ENCODE measurements around the gene OGG1.
A peak's percentile ranks its signal among the peaks of the same experiment; 100 is the strongest.

The OGG1 gene

GRCh38 chr3:9783954-9784353 lies 34.2 kb downstream of the OGG1 start:
- peak in 17 of 58 donors; percentile 23 to 71 (median 40) for DNase-seq

- DNase-seq = no peak
These were observed 35.2 kb downstream of the OGG1 start for GRCh38 chr3:9784965-9785364.

DNA sequence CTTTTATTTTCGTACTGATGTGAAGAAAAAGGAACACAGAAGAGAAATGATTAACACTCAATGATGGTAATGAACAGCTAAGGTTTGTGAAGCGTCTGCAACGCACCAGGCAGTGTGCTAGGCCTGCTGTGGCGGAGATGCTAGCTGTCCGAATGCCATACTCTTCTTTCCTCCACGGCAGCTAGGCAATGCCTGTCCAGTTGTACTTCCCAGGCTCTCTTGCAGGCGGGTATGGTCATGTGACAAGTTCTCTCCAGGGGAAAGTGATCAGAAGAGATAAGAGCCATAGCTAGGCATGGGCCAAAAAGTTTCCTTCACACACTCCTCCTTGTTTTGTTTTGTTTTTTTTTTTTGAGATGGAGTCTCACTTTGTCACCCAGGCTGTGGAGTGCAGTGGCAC lies 35.9 kb downstream of the OGG1 start:
- no peak for DNase-seq

DNA sequence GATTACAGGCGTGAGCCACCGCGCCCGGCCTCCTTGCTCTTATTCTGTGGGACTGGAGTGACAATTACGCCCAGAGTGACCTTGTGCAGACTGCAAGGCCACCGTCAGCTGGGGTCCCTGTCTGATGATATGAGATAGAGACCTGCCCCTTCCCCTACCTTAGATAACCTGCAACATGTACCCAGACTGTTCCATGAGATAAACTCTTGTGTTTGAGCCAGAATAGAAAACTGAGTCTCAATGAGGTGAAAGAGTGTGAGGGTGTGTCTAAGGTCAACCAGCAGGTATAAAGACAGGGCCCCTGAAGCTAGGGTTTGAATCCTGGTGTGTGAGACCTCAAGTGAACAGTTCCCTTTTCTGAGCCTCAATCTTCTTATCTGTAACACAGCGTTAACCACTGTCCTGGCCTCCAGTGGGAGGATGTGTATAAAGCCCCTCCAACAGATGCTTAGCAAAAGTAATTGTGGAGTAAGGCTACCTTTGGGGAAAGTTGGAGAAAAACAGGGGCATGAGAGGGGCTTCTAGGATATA lies 36.5 kb downstream of the OGG1 start:
- no peak for DNase-seq

GRCh38 chr3:9786825-9787669 lies 37.3 kb downstream of the OGG1 start:
- DNase-seq = no peak

DNA sequence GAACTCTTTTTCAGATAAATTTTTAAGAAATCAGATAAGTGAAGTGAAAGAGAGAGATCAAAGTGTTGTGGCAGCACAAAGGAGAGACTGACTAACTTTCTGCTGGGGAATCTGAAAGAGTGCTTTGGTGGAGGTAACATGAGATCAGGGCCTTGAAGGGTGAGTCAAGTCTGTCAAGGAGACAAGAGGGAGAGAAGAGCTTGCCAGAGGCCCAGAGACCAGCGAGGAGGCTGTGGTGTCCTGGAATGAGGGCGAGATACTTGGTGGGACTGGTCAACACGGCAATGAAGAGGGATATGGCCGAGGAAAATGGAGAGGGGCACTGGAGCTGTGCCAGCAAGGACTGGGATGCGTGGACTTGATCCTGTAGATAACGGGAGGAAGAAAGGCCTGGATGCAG lies 38.0 kb downstream of the OGG1 start:
- no peak for DNase-seq

DNA sequence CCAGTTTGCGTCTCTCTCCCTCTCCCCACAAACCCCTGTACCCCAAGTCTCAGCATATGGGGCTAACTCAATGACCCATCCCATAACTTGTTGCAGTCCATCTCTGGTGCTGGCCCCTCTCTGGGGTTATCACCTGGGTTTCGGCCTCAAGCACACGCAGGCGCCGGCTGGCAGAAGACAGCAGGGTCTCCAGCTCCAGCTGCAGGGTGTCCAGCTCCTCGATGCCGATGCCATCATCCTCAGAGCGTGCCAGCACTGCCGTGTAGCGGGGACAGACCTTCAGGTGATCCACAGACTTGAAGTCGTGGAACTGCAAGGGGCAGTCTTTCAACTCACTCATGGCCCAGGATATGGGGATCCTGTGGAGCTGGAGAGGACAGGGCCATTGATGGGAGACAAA lies 41.4 kb downstream of the OGG1 start:
- no peak for DNase-seq

- no peak for DNase-seq
These were observed 42.1 kb downstream of the OGG1 start for GRCh38 chr3:9791790-9792404.

DNA sequence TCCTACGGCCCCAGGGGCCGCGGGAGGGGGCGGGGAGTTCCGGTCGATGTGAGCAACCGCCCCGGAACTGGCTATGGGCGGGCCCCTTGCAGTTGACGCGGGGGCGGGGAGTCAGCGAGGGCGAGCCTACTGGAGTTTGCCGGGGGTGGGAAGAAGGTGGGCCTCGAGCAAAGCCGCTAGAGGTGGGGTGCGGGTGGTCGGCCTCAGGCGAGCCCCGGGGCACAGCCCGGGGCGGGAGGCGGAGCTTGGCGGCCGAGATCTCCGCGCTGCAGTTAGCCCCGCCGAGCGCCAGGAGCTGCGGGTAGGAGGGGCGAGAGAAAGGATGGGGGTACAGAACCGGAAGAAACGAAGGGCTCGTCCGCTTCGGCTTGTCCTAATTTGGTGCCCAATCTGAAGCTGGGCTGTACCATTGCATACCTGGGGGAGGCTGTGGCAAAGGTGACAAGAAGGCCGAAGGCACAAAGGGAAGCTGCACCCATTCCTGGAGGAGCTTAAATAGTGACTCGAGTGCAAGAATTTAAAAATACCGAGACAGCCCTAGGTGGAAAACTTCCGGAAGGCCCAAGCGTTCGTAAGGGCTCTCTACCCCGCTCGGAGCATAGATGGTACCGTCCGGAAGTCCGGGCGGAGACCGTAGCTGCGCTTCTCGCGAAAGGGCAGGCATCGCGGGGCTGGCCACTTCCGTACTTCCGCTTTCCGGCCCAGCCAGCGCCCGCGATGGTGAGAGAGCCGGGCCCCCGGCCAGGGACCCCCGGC lies 42.8 kb downstream of the OGG1 start, which contains the start of the genes ARPC4 and TADA3:
TSS of gene ARPC4 (plus strand) at position 678 of the 756 bp plus-strand sequence. CDS start at position 718, 40 bp downstream.
TSS of gene TADA3 (minus strand) at position 69 of the 756 bp plus-strand sequence. CDS start 1,007 bp downstream, outside the sequence.
- DNase-seq = peak; percentile 79 to 98 (median 93)

- peak in 1 of 58 donors; percentile 14 for DNase-seq
These were observed 43.5 kb downstream of the OGG1 start for GRCh38 chr3:9793161-9793781.

DNA sequence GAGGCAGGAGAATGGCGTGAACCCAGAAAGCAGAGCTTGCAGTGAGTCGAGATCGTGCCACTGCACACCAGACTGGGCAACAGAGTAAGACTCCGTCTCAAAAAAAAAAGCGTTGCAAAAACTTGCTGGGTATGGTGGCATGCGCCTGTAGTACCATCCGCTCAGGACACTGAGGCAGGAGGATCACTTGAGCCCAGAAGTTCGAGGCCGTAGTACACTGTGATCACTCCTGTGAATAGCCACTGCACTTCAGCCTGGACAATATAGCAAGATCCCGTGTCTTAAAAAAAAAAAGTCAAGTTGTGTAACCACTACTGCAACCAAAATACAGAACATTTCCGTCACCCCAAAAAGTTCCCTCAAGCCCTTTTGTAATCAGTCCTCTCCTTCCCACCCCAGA lies 44.6 kb downstream of the OGG1 start:
- DNase-seq = no peak

DNA sequence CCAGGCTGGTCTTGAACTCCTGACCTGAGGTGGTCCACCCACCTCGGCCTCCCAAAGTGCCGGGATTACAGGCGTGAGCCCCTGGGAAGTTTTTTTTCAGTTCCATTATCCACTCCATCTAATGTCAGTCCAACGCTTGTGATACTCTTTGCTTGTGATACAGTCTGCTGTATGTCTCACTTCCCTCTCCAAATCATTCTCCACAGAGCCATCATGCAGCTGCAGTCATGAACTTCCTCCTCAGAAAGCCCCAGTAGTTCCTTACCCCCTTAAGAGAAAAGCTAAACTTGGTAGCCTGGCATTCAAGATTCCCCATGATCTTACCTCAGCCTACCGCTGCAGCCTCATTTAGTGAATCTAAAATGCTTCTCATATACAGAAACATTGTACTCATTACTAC lies 45.5 kb downstream of the OGG1 start:
- no peak for DNase-seq

- DNase-seq = no peak
These were observed 47.6 kb downstream of the OGG1 start for GRCh38 chr3:9797196-9797945.

DNA sequence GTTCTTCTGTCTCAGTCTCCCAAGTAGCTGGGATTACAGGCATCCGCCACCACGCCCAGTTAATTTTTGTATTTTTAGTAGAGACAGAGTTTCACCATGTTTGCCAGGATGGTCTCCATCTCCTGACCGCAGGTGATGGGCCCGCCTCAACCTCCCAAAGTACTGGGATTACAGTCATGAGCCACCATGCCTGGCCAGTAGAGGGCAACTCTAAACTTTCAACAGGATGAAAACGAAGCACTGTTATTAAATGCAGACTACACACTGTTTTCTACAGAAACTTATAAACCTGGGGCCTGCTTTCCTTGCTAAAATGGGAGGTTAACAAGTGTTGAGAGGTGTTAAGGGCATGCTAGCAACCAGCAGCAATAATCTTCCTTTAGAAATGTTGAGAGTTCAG lies 50.8 kb downstream of the OGG1 start:
- DNase-seq = no peak

DNA sequence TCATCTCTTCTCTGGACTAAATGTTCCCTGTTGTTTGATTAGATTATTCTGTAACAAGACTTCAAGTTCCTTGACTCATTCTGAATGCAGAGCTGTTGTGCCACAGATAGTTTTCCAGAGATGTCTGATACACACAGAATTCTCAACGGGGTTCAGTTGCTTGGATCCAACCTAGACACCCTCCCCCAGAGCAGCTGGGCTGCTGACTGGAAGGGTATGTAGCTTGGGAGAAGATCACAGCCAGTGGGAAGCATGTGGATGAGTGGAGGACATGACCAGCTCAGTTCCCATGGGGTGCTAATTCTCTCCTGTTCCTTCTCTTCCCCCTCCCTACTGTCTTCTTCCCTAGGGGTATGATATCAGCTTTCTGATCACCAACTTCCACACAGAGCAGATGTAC lies 53.7 kb downstream of the OGG1 start:
- peak in 25 of 58 donors; percentile 9 to 77 (median 43) for DNase-seq

- DNase-seq = no peak
These were observed 55.2 kb downstream of the OGG1 start for GRCh38 chr3:9804996-9805395.

DNA sequence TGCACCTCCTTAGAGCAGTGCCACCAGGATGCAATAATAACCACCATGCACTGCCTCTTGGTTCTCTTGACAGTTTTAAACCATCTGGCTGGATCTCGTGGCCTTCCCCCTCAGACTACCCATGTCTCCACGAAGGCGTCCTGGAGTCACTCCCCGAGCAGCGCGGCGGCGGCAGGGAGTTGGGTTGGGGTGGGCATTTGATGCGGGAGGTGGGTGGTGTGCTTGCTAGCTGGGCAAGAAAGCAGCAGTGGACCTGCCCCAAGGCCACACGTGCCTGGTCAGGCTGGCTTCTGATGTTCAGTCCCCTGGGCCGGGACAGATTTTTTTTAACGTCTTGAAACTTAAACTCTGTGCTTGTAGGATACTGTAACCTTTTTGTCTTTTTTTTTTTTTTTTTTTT lies 56.4 kb downstream of the OGG1 start:
- DNase-seq = no peak
